Transverse colon (tissue), 4 donors: ENCODE results near the gene MPRIP. TPM values are rescaled to one million over a fixed set of nuclear protein-coding genes. Genes with fewer than 3 reads are reported as not detected.

ENCODE experiments used
- DNase-seq: peaks from one replicate; pipeline ENCODE4 v3.0.0-alpha.2; 2019
- H3K27ac ChIP-seq, 4 donors: fragments of 200-600 bp; sonication (generic); 2 replicates each; pipeline ENCODE4 v1.5.1; 2016 to 2018; ENCODE audit warnings: inconsistent platforms in 4 of 4
- H3K27me3 ChIP-seq: fragments of 200-600 bp; sonication (generic); 2 replicates; pipeline ENCODE4 v1.5.1; 2017; ENCODE audit warnings: inconsistent platforms
- H3K36me3 ChIP-seq, 4 donors: fragments of 200-600 bp; sonication (generic); 2 replicates each; pipeline ENCODE4 v1.5.1; 2017 to 2019; ENCODE audit warnings: inconsistent platforms in 4 of 4
- H3K4me1 ChIP-seq, 4 donors: fragments of 200-600 bp; sonication (generic); 2 replicates each; pipeline ENCODE4 v1.5.1; 2017 to 2020; ENCODE audit warnings: inconsistent platforms in 4 of 4
- H3K4me3 ChIP-seq, 4 donors: fragments of 200-600 bp; sonication (generic); 1 replicate in 1 of 4; 2 replicates in 3 of 4; pipeline versions ENCODE4 v1.5.1 to v1.6.1; 2017 to 2019; ENCODE audit warnings: inconsistent platforms in 4 of 4
- H3K9me3 ChIP-seq, 2 donors: fragments of 200-600 bp; sonication (generic); 2 replicates each; pipeline ENCODE4 v1.5.1; 2017 to 2019; ENCODE audit warnings: inconsistent platforms in 2 of 2
- EP300 ChIP-seq: sonication (generic); formaldehyde crosslinking; IDR thresholded peaks from one replicate; pipeline ENCODE4 v1.6.1; 2017; ENCODE audit warnings: antibody characterized with exemption, low read depth
- POLR2A ChIP-seq: fragments of 450-650 bp; IDR thresholded peaks from one replicate; pipeline ENCODE4 v1.6.1; 2016; ENCODE audit warnings: antibody characterized with exemption, mild to moderate bottlenecking, moderate library complexity
- POLR2AphosphoS5 ChIP-seq, 3 donors: sonication (generic); formaldehyde crosslinking; IDR thresholded peaks; one replicate each; pipeline ENCODE4 v1.6.1; 2016; ENCODE audit warnings: antibody characterized with exemption in 3 of 3
- WGBS, 2 donors: methylation state at CpG; one replicate each; pipeline ENCODE4 v1.1.5; 2018; ENCODE audit warnings: low coverage in 1 of 2; 5-methylcytosine and 5-hydroxymethylcytosine counted together
- in situ Hi-C, 4 donors: fragments of 200-750 bp; cut with MboI; loops; one replicate each; pipeline versions ENCODE4 v1.15.0 to v1.15.1; 2017; ENCODE audit warnings: low sequenced_read_pairs in 3 of 4, low pct_ligation_motif_present in 1 of 4, low pct_unique_long_range_greater_than_20kb in 1 of 4
- intact Hi-C: fragments of 100-400 bp; cut with DNase I; formaldehyde crosslinking; loops from one replicate; pipeline ENCODE4 v1.15.1; 2023; ENCODE audit warnings: low total_unique reads
- total RNA-seq, 4 donors: library from RNA; depleted of rRNA; stranded (reverse); fragments of >200 nt; gene quantifications; one replicate each; pipeline ENCODE4 v1.1.0, GENCODE V29; 2016
- TF ChIP-seq, protein P1 (sequence below), 5 experiments: fragments of 200-600 bp in 3 of 5; fragments of 450-650 bp in 2 of 5; sonication (generic) in 3 of 5; IDR thresholded peaks; 1 replicate in 2 of 5; 2 replicates in 3 of 5; pipeline ENCODE4 v1.5.1; 2016 to 2017; ENCODE audit warnings: antibody characterized with exemption in 5 of 5, inconsistent platforms in 3 of 5, mild to moderate bottlenecking in 2 of 5, moderate library complexity in 1 of 5

MPRIP gene
- total RNA-seq, 4 donors from 2014 or later = 124 to 368 (median 158) TPM

GRCh38 chr17:17062866-17063265 lies 20.6 kb downstream of the MPRIP start:
- TF ChIP-seq EP300 (no peak), POLR2A (no peak), POLR2AphosphoS5 (IDR thresholded peaks at IDR 0.05) (no peak)
- TF ChIP-seq, protein P1, sequence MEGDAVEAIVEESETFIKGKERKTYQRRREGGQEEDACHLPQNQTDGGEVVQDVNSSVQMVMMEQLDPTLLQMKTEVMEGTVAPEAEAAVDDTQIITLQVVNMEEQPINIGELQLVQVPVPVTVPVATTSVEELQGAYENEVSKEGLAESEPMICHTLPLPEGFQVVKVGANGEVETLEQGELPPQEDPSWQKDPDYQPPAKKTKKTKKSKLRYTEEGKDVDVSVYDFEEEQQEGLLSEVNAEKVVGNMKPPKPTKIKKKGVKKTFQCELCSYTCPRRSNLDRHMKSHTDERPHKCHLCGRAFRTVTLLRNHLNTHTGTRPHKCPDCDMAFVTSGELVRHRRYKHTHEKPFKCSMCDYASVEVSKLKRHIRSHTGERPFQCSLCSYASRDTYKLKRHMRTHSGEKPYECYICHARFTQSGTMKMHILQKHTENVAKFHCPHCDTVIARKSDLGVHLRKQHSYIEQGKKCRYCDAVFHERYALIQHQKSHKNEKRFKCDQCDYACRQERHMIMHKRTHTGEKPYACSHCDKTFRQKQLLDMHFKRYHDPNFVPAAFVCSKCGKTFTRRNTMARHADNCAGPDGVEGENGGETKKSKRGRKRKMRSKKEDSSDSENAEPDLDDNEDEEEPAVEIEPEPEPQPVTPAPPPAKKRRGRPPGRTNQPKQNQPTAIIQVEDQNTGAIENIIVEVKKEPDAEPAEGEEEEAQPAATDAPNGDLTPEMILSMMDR (IDR thresholded peaks at IDR 0.05) = no peak
- Histone ChIP-seq H3K9me3 (no peaks in the 10 kb centered on the region), H3K27me3 (no peaks in the 10 kb centered on the region), H3K4me1 (peaks cover 0 to 55% (median 16%) of the 10 kb centered on the region in 4 donors), H3K36me3 (no peaks in the 10 kb centered on the region), H3K27ac (no peak overlapping the region), H3K4me3 (no peak overlapping the region)
- in situ Hi-C loops = no loop called here
- DNase-seq = no peak
- intact Hi-C loops = no loop called here
- WGBS, 2 donors = 89% methylated on average over 7 of the region's 7 CpGs; no CpG with 5 or more reads in 1 of the 2 donors

DNA sequence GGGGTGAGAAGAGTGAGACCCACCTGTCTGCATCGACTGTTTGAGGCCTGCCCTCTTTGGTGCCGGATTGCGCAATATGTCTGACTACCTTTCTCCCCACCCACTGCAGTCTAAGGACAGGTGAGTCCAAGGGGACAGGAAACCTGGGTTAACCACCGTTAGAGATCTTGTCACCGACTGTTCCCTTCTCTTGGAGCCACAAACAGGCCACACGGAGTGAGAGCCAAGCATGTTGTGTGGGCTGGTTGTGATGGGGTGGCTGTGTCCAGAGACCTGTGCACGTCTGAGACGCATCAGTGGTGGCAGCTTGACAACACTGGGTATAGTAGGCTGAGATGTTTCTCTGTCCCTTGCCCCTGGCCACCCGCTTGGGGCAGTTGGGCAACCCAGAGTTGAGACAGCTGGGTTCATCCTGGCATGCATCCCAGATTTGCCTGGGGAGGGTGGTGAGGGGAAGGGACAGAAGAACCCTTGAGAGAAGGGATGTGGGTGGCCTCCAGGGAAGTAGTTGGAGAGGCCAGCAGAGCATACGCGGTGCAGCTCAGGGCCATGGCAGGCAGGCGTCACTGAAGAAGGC lies 21.4 kb downstream of the MPRIP start:
- Histone ChIP-seq H3K9me3 (no peaks in the 10 kb centered on the region), H3K27ac (no peak overlapping the region), H3K4me3 (no peak overlapping the region), H3K27me3 (no peaks in the 10 kb centered on the region), H3K36me3 (no peaks in the 10 kb centered on the region), H3K4me1 (peaks cover 0 to 55% (median 16%) of the 10 kb centered on the region in 4 donors)
- intact Hi-C loops = no loop called here
- in situ Hi-C loops = no loop called here
- peak; percentile 33 for DNase-seq
- no peak for TF ChIP-seq EP300
- TF ChIP-seq, protein P1 (IDR thresholded peaks at IDR 0.05) = no peak
- no peak for TF ChIP-seq POLR2A
- no peak for TF ChIP-seq POLR2AphosphoS5 (IDR thresholded peaks at IDR 0.05)
- WGBS, 2 donors = 71% methylated on average over 12 of the region's 12 CpGs; no CpG with 5 or more reads in 1 of the 2 donors

GRCh38 chr17:17064322-17064721 lies 22.1 kb downstream of the MPRIP start:
- Histone ChIP-seq H3K4me3 (no peak overlapping the region), H3K27ac (no peak overlapping the region), H3K9me3 (no peaks in the 10 kb centered on the region), H3K4me1 (peaks cover 0 to 55% (median 16%) of the 10 kb centered on the region in 4 donors), H3K27me3 (no peaks in the 10 kb centered on the region), H3K36me3 (no peaks in the 10 kb centered on the region)
- in situ Hi-C loops (no loop called here), intact Hi-C loops (no loop called here)
- WGBS, 2 donors = 97 to 100% methylated on average over 1 to 7 of the region's 7 CpGs
- DNase-seq = peak; percentile 2
- TF ChIP-seq, protein P1 (IDR thresholded peaks at IDR 0.05) = no peak
- no peak for TF ChIP-seq POLR2AphosphoS5 (IDR thresholded peaks at IDR 0.05)
- TF ChIP-seq EP300 = no peak
- no peak for TF ChIP-seq POLR2A

- Histone ChIP-seq H3K27me3 (no peaks in the 10 kb centered on the region), H3K4me3 (no peak overlapping the region), H3K9me3 (no peaks in the 10 kb centered on the region), H3K36me3 (no peaks in the 10 kb centered on the region), H3K27ac (no peak overlapping the region), H3K4me1 (peaks cover 0 to 57% (median 20%) of the 10 kb centered on the region in 4 donors)
- TF ChIP-seq POLR2AphosphoS5 (IDR thresholded peaks at IDR 0.05) = no peak
- WGBS, 2 donors = 72 to 98% methylated on average over 2 of the region's 2 CpGs
- DNase-seq = no peak
- intact Hi-C loops = no loop called here
- in situ Hi-C loops = no loop called here
Measured at GRCh38 chr17:17066021-17066420, 23.8 kb downstream of the MPRIP start.

- Histone ChIP-seq H3K27me3 (no peaks in the 10 kb centered on the region), H3K27ac (peak overlapping the region; percentile 17 to 38 (median 22)), H3K4me1 (peaks cover 0 to 56% (median 28%) of the 10 kb centered on the region in 4 donors), H3K4me3 (no peak overlapping the region), H3K9me3 (no peaks in the 10 kb centered on the region), H3K36me3 (no peaks in the 10 kb centered on the region)
- intact Hi-C loops (no loop called here), in situ Hi-C loops (no loop called here)
- WGBS, 2 donors = 79 to 81% methylated on average over 4 to 5 of the region's 5 CpGs
- DNase-seq = no peak
- TF ChIP-seq POLR2AphosphoS5 (IDR thresholded peaks at IDR 0.05) = no peak
- TF ChIP-seq, protein P1 (IDR thresholded peaks at IDR 0.05) = no peak
- TF ChIP-seq POLR2A = no peak
- no peak for TF ChIP-seq EP300
Measured at GRCh38 chr17:17067257-17067656, 25.0 kb downstream of the MPRIP start.
